ENCODE measurements around the gene DNAH3.

DNAH3 gene

GRCh38 chr16:20906341-20907255, 244.0 kb downstream of the DNAH3 start:
- TF ChIP-seq CTCF (IDR thresholded peaks at IDR 0.05; ENCODE audit: insufficient read depth, low read length, missing control alignments): no peak
- ChIA-PET CTCF (interaction anchor here (1.7 kb wide), 1 partner anchor 57 kb away, joined by 6 read pairs; no protein-coding TSS in a partner anchor), POLR2A (interaction anchor here (0.9 to 1.0 kb wide), 2 partner anchors 39 to 56 kb away, joined by 3 read pairs; no protein-coding TSS in a partner anchor)
- H3K4me3 ChIP-seq (ENCODE audit: low read depth, low read length): no peak overlapping the region
- peak; percentile 79 for DNase-seq (ENCODE audit: low read depth, low spot score)

GRCh38 chr16:20905576-20905975, 245.1 kb downstream of the DNAH3 start:
- CTCF ChIA-PET: no interaction called here
- no peak for TF ChIP-seq CTCF (IDR thresholded peaks at IDR 0.05; ENCODE audit: insufficient read depth, low read length, missing control alignments)
- POLR2A ChIA-PET: no interaction called here
- no peak overlapping the region for H3K4me3 ChIP-seq (ENCODE audit: low read depth, low read length)
- DNase-seq (ENCODE audit: low read depth, low spot score): no peak

GRCh38 chr16:20904507-20905081, 246.1 kb downstream of the DNAH3 start:
- DNase-seq (ENCODE audit: low read depth, low spot score): no peak
- H3K4me3 ChIP-seq (ENCODE audit: low read depth, low read length): no peak overlapping the region
- POLR2A ChIA-PET: interaction anchor here (0.6 kb wide), 2 partner anchors 40 to 616 kb away, joined by 3 read pairs; no protein-coding TSS in a partner anchor
- TF ChIP-seq CTCF (IDR thresholded peaks at IDR 0.05; ENCODE audit: insufficient read depth, low read length, missing control alignments): no peak
- CTCF ChIA-PET: interaction anchor here (3.3 kb wide), 1 partner anchor 54 kb away, joined by 17 read pairs; no protein-coding TSS in a partner anchor

GRCh38 chr16:20903899-20904506, 246.6 kb downstream of the DNAH3 start:
- no peak for TF ChIP-seq CTCF (IDR thresholded peaks at IDR 0.05; ENCODE audit: insufficient read depth, low read length, missing control alignments)
- DNase-seq (ENCODE audit: low read depth, low spot score): no peak
- H3K4me3 ChIP-seq (ENCODE audit: low read depth, low read length): no peak overlapping the region
- POLR2A ChIA-PET: interaction anchor here (0.6 kb wide), 2 partner anchors 40 to 617 kb away, joined by 3 read pairs; no protein-coding TSS in a partner anchor
- CTCF ChIA-PET: interaction anchor here (3.3 kb wide), 1 partner anchor 54 kb away, joined by 17 read pairs; no protein-coding TSS in a partner anchor

- CTCF ChIA-PET: interaction anchor here (3.3 kb wide), 1 partner anchor 53 kb away, joined by 17 read pairs; no protein-coding TSS in a partner anchor
Observed at GRCh38 chr16:20903116-20903898, 247.3 kb downstream of the DNAH3 start.

More at GRCh38 chr16:20903116-20903898, 247.3 kb downstream of the DNAH3 start:
- no peak overlapping the region for H3K4me3 ChIP-seq (ENCODE audit: low read depth, low read length)
- TF ChIP-seq CTCF (IDR thresholded peaks at IDR 0.05; ENCODE audit: insufficient read depth, low read length, missing control alignments): no peak
- POLR2A ChIA-PET: interaction anchor here (0.8 kb wide), 1 partner anchor 8 kb away, joined by 6 read pairs; no protein-coding TSS in a partner anchor
- DNase-seq (ENCODE audit: low read depth, low spot score): no peak
